GM18526 (cell line): Measurements from ENCODE around the gene KRT86.

Source experiments
- POLR2A ChIP-seq: IDR thresholded peaks from 3 replicates; pipeline ENCODE4 v1.6.1; 2011; ENCODE audit not compliant: insufficient read length; ENCODE audit errors: extremely low read depth

KRT86 gene

DNA sequence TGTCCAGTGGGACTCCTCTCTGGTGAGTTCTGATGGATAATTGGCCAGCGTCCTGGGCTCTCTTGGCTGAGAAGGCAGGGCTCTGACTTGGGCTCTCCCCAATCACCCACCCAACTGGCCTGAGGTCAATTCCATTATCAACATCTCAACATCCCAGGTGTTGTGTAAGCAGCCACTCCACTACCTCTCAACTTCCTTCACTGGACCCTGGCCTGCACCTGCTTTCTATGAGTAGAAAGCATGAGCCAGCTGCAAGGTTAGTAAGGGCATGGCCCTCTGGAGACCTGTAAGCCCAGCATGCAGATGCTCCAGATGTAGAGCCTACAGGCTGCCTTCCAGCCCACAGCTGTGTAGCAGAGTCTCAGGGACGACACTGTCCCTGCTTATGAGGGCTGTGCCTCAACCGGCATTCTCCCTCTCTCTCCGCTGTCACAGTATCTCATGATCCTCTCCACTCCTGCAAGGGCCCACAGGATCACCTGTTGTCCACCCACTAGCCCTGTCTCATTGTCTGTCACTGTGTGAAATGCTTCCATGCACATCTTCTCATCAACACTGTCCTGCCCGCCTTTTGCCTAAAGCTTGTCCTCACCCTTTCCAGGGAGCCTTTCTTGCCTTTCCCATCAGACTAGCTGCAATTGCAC is 22.2 kb downstream of the KRT86 start:
- TF ChIP-seq POLR2A = no peak

DNA sequence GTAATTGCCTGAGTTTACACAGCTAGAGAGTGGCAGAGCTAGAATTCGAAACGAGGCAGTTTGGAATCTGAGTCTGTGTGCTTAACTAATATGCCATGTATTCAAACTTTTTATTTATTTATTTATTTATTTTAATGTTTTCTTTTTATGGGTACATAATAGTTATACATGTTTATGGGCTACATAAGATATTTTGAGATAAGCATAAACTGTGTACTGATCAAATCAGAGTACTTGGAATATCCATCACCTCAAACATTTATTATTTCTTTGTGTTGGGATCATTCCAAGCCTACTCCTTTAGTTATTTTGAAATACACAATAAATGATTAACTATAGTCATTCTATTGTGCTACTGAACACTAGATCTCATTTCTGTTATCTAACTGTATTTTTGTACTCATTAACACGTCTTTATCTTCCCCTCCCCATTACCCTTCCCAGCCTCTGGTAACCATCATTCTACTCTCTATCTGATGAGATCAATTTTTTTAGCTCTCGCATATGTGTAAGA is 24.3 kb downstream of the KRT86 start:
- TF ChIP-seq POLR2A = no peak

DNA sequence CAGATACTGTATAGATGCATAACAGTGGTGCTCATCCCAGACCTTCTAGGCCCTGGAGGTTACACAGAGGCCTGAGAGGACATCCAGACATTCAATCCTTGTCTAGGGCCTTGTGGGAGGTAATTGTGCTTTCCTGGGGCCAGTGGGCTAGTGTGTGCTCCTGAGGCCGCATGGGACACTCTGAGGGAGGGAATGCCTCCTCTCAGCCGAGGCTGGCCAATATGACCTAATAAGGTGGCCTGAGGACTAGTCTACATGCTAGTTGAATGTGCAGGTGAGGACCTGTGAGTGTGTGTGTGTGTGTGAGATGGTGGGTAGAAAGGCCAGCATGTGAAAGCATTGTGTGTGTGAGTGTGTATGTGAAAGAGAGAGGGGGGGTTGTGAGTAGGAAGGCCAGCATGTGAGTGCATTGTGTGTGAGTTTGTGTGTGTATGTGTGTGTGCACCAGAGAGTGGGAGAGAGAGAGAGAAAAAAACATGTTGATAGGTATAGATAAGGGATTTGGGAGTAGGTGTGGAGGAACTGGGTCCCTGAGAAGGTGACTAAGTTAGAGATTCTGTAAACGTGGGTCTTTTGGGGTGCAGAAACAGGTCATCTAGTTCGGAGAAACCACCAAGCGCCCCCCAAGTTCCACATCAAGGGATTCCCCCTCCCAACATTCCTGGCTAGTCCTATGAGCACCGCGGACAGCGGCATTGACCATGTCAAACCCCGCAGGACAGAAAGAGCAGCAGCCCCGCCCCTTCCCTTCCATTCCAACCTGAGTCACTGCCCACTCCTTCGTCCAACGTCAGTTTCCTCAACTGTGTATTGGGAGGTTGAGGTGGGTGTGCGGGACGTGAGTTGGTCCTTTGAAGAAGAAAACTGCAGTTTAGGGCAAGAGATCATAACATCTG is 26.6 kb downstream of the KRT86 start:
- TF ChIP-seq POLR2A = no peak

DNA sequence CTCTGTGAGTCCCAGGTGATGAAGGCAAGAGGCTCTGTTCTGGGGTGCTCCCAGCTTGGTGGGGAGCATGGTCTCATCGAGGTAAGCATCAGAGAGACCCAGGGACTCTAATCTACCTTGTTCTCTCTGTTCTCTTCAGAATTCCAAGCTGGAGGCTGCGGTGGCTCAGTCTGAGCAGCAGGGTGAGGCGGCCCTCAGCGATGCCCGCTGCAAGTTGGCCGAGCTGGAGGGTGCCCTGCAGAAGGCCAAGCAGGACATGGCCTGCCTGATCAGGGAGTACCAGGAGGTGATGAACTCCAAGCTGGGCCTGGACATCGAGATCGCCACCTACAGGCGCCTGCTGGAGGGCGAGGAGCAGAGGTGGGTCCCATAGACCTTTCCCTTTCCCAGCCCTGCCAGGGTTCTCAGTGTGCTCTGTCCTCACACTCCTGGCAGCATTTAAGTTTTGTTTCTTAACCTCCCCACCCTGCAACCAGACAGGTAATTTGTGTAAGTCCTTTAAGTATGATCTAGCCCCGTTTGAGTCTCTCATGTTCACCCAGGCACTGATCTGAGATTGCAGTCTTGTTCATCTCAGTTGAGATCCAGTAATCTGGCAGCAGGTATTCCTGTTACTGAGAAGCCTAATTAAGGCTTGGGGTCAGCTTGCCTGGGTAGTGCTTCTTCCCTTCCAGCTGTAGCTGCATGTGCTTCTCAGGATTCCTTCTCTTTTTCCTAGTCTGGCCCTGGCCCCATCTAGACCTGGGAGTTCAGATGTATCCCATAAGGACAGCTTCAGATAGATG is 31.7 kb downstream of the KRT86 start:
- no peak for TF ChIP-seq POLR2A

DNA sequence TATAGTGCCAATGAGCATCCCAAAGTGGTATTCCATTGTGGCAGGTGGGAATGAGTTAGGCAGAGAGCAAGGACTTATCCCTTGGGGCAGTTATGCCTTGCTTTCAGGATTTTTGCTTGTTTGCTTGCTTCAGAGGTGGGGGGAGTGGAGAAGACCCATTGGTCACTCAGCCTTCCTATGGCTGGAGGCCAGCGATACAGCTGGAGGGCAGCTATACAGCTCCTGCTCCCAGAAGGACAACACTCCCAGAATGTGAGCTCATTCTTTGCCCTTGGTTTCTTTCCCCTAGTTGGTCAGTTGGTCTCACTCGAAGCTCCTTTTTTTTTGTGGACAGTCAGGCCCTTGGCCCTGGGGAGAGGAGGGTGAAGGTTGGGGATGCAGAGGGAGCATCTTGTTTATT is 32.3 kb downstream of the KRT86 start:
- TF ChIP-seq POLR2A = no peak

DNA sequence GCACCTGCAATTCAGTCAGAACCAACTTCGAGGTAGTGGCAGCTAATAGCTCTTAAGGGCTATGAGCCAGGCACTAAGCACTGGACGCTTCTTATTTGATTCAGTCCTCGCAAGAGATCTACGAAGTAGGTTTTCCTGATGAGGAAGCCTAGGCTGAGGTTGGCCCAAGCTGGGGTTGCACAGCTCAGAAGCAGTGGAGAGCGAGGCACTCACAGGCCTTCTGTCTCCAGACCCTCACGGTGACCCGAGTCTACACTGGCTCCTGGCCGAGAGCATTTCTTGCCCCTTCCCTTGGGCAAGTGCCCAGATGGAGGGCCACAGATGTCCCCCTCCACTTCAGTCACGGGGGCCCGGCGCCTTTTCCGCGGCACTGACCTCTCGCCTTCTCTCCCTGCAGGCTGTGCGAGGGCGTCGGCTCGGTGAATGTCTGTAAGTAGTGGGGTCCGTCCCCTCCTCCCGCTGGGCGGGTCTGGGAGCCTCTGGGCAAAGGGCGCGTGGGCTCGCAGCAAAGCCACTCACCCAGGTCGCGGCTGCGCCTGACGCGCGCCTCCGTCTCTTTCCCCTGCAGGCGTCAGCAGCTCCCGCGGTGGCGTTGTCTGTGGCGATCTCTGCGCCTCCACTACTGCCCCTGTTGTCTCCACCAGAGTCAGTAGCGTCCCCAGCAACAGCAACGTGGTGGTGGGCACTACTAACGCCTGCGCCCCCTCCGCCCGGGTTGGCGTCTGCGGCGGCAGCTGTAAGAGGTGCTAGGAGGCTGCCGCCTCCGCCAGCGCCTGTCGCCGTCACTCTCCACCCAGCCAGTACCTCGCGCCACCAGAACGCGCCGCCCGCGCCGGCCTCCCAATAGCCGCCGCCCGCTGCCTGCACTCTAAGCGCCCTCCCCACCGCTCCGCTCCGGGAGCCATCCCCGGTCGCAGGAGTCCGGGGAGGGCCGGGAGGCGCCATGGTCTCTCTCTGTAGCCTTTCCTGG is 33.7 kb downstream of the KRT86 start:
- TF ChIP-seq POLR2A = no peak

DNA sequence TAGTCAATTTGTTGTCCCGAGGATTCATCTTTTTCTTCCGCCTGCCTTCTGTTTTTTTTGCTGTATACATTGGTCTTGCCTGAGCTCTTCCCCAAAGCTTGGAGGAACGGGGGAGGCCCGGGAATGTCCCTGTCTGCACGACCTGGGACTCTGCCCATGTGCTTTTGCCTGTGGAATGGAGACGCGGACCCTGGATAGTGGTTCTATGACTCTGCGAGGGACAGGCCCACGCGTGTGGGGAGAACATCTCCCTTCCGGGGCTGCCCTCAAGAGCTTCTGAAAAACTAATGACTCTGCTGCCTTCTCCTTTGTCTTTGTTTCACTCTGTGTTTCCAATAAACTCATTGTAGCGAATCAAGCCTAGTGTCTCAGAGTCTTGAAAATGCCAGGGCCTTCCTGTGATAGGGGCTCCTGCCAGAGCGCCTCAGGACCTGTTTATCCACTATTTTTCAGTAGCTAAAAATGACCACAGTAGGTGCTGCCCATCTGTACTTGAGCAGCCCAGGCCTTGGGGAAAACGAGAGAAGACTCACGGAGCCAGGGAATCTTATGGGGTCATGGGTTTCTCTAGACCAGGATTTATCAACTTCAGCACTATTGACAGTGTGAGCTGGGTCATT is 34.5 kb downstream of the KRT86 start:
- TF ChIP-seq POLR2A = no peak

DNA sequence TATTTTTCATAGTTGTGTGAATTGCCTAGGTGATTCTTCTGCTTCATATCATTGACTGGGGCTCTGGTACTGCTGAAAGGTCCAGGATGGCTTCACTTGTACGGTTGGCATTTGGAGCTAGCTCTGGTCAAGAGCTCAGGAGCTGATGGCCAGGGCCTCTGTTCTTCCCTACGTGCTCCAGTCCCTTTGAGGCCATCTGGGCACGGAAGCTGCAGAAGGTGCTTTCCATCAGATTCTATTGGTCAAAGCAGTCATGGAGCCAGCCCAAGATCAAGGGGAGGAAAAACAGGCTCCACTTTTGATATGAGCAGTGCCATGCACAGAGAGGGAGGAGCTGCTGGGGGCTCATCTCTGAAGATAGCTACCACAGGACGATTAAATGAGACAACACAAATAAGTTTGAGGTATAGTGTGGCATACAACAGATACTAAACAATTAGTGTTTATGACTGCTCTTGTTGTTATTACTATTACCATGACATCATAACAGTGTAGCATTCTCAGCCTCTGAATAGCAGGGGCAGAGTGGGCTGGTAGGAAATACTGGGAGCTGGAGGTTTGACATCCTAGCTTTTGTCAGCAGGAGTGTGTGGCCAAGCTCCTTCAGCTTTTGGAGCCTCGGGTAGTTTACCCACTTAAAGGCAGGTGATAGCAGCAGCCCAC is 36.3 kb downstream of the KRT86 start:
- TF ChIP-seq POLR2A = no peak

DNA sequence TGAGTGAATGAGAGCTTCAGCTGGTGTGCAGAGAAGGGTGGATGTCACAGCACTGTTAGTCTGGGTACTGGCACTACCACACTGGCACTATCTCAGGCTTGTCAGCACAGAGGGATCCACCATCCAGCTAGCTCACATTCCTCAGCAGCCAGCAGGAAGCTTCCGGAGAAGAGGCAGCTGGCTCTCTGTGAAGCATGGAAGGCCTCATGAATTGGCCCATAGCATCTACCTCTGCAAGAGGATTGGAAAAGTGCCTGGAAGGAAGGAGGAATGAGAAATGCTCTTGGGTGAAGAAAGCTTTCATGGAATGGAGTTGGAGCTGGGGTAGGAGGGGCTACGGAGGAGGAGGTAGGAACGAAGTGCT is 36.8 kb downstream of the KRT86 start:
- TF ChIP-seq POLR2A = no peak

DNA sequence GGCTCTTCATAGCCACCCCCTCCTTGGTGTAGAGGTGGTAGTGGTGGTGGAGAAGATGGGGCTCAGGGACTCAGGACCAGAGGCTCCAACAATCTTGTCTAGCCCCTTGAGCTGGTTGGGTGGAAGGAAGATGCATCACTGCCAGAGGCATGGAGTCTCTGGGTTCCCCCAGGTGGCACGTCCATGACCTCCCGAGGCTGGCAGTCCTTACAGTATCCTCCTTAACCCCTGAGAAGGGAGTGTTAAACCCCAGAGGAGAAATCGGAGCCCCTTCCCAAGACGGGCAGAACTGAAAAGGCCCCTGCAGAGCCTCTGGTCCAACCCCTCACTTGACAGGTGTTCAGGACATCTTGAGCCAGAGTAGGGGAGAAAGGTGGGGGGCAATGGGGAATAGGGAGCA is 37.6 kb downstream of the KRT86 start:
- no peak for TF ChIP-seq POLR2A

DNA sequence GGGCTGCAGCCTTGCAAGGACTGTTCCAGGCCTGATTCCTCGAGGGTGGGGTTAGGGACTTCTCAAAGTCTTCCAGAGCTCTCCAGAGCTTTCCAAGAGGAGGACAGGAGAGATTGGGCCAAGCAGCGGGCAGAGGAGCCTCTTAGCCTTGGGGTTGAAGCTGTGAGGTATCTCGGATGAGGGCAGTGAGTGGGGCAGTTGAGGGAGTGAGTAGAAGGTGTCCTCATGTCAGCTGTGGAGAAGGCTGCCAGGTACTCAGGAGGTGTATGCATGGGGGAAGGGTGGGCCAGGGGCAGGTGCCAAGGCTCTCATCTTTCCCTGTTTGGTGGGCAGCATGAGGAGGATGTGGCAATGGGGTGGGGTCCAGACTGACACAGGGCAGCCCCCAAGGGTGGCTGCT is 39.0 kb downstream of the KRT86 start:
- TF ChIP-seq POLR2A = no peak

DNA sequence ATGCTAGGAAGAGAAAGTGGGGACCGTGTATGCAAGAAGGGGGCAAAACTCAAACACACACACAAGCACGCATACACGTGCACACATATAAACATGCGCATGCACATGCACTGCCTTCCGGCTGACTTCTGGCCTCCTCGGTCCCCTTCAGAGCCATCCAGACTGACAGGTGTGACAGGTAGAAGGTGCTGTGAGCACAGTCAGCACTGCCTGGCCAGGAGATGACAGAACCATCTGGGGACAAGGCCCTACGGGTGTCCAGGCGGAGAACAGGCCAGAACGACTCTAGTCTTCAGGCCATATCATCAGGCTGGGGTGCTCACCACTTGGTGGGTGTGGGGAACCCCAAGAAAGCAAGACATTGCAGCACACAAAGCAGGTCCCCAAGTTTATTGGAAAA is 39.5 kb downstream of the KRT86 start:
- TF ChIP-seq POLR2A = no peak

DNA sequence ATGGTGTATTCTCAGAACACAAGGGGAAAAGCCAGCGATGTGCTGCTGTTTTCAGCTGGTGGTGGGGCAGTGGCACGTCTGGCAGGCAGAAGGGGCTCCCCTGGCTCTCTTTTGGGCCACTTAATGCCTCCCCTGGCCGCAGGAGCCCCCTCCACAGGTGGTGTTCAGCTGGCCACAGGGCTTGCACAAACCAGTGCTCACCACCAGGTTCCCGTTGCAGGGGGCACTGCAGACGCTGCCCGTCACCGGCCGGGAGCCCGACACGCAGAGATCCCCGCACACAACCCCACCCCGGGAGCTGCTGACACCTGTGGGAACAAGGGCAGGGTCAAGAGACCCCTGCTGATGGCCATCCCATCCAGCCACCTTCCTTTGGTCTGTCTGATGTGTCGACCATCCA is 40.1 kb downstream of the KRT86 start:
- TF ChIP-seq POLR2A = no peak

DNA sequence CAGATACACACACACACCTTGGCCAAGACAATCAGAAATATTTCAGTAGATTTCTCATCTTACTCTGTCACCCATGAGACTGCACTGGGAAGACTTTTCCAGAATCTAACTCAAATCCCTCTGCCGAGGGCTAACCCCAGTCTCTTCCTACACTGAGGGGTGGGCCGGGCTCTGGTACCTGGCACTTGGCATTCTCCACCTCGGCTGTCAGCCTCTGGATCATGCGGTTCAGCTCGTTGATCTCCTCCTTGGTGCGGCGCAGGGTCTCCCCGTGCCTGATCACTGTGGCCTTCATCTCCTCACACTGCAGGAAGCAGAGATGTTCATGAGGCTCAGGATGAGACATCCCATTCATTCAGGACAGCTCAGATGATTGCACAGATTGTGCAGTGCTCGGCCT is 41.8 kb downstream of the KRT86 start:
- TF ChIP-seq POLR2A = no peak
